Upper lobe of left lung (tissue), 6 donors: ENCODE results near the gene CLIP4. TPM values are rescaled to one million over a fixed set of nuclear protein-coding genes. Genes with fewer than 3 reads are reported as not detected.

Source experiments
- ATAC-seq, 2 donors: fragments of 200-7000 bp; cut with Tn5 transposase; one replicate each; pipeline ENCODE4 v1.9.1; 2022; ENCODE audit warnings: mild to moderate bottlenecking in 2 of 2, moderate library complexity in 2 of 2; ENCODE audit not compliant: low FRiP score in 2 of 2
- DNase-seq, 2 donors: peaks; one replicate each; pipeline ENCODE4 v3.0.0-alpha.2; 2019 to 2020
- H3K27ac ChIP-seq, 4 donors: fragments of 200-600 bp; sonication (generic); one replicate each; pipeline ENCODE4 v1.5.1; 2016 to 2019
- H3K27me3 ChIP-seq, 4 donors: fragments of 200-600 bp; sonication (generic); one replicate each; pipeline ENCODE4 v1.5.1; 2017 to 2019
- H3K36me3 ChIP-seq, 4 donors: fragments of 200-600 bp; sonication (generic); one replicate each; pipeline ENCODE4 v1.5.1; 2016 to 2019
- H3K4me1 ChIP-seq, 4 donors: fragments of 200-600 bp; sonication (generic); one replicate each; pipeline ENCODE4 v1.5.1; 2018 to 2019
- H3K4me3 ChIP-seq, 4 donors: fragments of 200-600 bp; sonication (generic); one replicate each; pipeline ENCODE4 v1.5.1; 2017 to 2019; ENCODE audit warnings: mild to moderate bottlenecking in 2 of 4, moderate library complexity in 1 of 4
- H3K9me3 ChIP-seq, 4 donors: fragments of 200-600 bp; sonication (generic); one replicate each; pipeline ENCODE4 v1.5.1; 2018 to 2019
- EP300 ChIP-seq, 4 donors: sonication (generic); formaldehyde crosslinking; IDR thresholded peaks; one replicate each; pipeline ENCODE4 v1.5.1; 2017; ENCODE audit warnings: antibody characterized with exemption in 4 of 4, control low read depth in 2 of 4
- POLR2A ChIP-seq, 4 donors: fragments of 450-650 bp; IDR thresholded peaks; one replicate each; pipeline ENCODE4 v1.5.1; 2016 to 2017; ENCODE audit warnings: antibody characterized with exemption in 4 of 4, mild to moderate bottlenecking in 2 of 4
- POLR2AphosphoS5 ChIP-seq, 2 donors: sonication (generic); formaldehyde crosslinking; IDR thresholded peaks; one replicate each; pipeline ENCODE4 v1.5.1; 2017; ENCODE audit warnings: antibody characterized with exemption in 2 of 2
- WGBS, 2 donors: methylation state at CpG; one replicate each; pipeline ENCODE4 v1.1.5; 2017 to 2018; 5-methylcytosine and 5-hydroxymethylcytosine counted together
- total RNA-seq, 6 donors: library from RNA; depleted of rRNA in 4 of 6; stranded (reverse); fragments of >200 nt in 4 of 6; gene quantifications; one replicate each; pipeline versions ENCODE4 v1.1.0 to v1.2.1, GENCODE V29; 2016 to 2021
- TF ChIP-seq, protein P1 (sequence below), 6 experiments: fragments of 450-650 bp in 4 of 6; fragments of 200-600 bp in 2 of 6; sonication (generic) in 2 of 6; IDR thresholded peaks; one replicate each; pipeline ENCODE4 v1.5.1; 2016 to 2019; ENCODE audit warnings: antibody characterized with exemption in 6 of 6
- donor health status: DM: no; HTN: no; CAD: no; lungs with moderate emphysema.
- donor health status: DM: no; HTN: yes; CAD: no; lungs with severe emphysema.

CLIP4 gene
- total RNA-seq, 6 donors from 2014 or later = 46.0 to 104 (median 69.5) TPM

DNA sequence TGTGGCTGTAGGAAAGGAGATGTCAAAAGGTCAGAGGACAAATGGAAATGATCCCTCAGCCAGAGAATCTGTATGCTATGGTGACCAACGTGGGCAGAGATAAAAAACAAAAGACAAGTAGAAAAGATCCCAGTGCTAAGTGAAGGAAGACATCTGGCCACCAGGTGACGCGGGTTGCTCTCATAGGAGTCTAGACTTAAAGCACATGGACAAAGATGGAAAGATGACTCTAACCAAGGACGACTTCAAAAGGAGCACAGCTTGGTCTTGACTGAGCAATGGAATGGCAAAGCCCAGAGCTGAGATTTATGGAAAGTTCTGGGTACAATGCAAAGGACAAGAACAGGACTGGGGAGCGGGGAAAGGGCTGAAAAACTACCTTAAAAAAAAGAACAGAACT is 96.8 kb downstream of the CLIP4 start:
- no peak for DNase-seq
- Histone ChIP-seq H3K4me3 (no peak overlapping the region), H3K36me3 (no peaks in the 10 kb centered on the region), H3K4me1 (no peaks in the 10 kb centered on the region), H3K27ac (no peak overlapping the region), H3K9me3 (no peaks in the 10 kb centered on the region), H3K27me3 (no peaks in the 10 kb centered on the region)
- 64 to 78% methylated on average over 5 of the region's 5 CpGs for WGBS, 2 donors
- TF ChIP-seq, protein P1, sequence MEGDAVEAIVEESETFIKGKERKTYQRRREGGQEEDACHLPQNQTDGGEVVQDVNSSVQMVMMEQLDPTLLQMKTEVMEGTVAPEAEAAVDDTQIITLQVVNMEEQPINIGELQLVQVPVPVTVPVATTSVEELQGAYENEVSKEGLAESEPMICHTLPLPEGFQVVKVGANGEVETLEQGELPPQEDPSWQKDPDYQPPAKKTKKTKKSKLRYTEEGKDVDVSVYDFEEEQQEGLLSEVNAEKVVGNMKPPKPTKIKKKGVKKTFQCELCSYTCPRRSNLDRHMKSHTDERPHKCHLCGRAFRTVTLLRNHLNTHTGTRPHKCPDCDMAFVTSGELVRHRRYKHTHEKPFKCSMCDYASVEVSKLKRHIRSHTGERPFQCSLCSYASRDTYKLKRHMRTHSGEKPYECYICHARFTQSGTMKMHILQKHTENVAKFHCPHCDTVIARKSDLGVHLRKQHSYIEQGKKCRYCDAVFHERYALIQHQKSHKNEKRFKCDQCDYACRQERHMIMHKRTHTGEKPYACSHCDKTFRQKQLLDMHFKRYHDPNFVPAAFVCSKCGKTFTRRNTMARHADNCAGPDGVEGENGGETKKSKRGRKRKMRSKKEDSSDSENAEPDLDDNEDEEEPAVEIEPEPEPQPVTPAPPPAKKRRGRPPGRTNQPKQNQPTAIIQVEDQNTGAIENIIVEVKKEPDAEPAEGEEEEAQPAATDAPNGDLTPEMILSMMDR (IDR thresholded peaks at IDR 0.05) = no peak
- TF ChIP-seq POLR2A (IDR thresholded peaks at IDR 0.05) (no peak), POLR2AphosphoS5 (IDR thresholded peaks at IDR 0.05) (no peak), EP300 (IDR thresholded peaks at IDR 0.05) (no peak)
- ATAC-seq = no peak

DNA sequence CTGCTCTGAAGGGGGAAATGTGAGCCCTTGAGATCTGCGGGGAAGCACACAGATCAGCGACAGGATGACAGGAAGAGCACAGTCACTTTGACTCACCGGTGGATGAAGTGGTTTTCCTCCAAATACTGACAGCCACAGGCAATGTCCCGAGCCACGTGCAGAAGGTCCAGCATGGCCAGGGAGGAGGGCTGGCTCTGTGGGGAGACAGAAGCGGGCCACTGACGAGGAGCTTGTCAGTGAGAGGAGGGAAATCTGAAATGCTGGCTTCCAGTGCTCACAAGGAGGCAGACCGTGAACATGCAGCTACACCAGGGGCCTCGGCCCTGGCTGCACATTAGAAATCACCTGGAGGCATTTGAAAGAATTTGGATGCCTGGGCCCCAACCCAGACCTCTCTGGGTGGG is 98.7 kb downstream of the CLIP4 start:
- no peak for TF ChIP-seq POLR2AphosphoS5 (IDR thresholded peaks at IDR 0.05)
- TF ChIP-seq, protein P1 (IDR thresholded peaks at IDR 0.05) = no peak
- TF ChIP-seq EP300 (IDR thresholded peaks at IDR 0.05) = no peak
- no peak for TF ChIP-seq POLR2A (IDR thresholded peaks at IDR 0.05)
- WGBS, 2 donors = 28 to 32% methylated on average over 9 of the region's 9 CpGs
- no peak for ATAC-seq
- H3K36me3 ChIP-seq = no peaks in the 10 kb centered on the region
- no peaks in the 10 kb centered on the region for H3K27me3 ChIP-seq
- H3K4me3 ChIP-seq = no peak overlapping the region
- peak in 1 of 2 donors; percentile 10 for DNase-seq
- no peaks in the 10 kb centered on the region for H3K4me1 ChIP-seq
- H3K27ac ChIP-seq = no peak overlapping the region
- no peaks in the 10 kb centered on the region for H3K9me3 ChIP-seq

DNA sequence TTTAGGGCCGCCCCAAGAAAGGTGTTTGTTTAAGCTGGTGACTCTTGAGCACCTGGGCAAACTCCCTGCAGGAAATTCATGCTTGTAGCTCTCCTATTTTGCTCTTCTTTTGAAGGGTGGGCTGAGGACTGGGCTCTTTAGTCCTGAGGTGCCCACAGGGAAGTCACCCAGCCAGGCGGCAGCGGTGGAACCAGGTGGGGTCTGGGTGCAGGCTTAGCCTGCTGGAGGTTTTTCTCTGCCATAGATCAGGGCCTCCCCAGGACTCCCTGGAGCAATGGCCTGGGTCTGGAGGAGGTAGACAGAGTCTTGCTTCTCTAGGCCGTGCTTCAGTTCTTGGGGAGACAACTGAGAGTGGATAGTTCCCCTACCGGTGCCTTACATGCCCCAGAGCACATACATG is 99.9 kb downstream of the CLIP4 start:
- no peaks in the 10 kb centered on the region for H3K4me1 ChIP-seq
- no peaks in the 10 kb centered on the region for H3K27me3 ChIP-seq
- peak in 1 of 2 donors; percentile 14 for DNase-seq
- ATAC-seq = no peak
- H3K27ac ChIP-seq = no peak overlapping the region
- WGBS, 2 donors = 80 to 81% methylated on average over 3 to 5 of the region's 5 CpGs
- H3K4me3 ChIP-seq = no peak overlapping the region
- no peaks in the 10 kb centered on the region for H3K36me3 ChIP-seq
- TF ChIP-seq, protein P1 (IDR thresholded peaks at IDR 0.05) = no peak
- no peak for TF ChIP-seq POLR2AphosphoS5 (IDR thresholded peaks at IDR 0.05)
- TF ChIP-seq EP300 (IDR thresholded peaks at IDR 0.05) = no peak
- TF ChIP-seq POLR2A (IDR thresholded peaks at IDR 0.05) = no peak
- H3K9me3 ChIP-seq = no peaks in the 10 kb centered on the region

DNA sequence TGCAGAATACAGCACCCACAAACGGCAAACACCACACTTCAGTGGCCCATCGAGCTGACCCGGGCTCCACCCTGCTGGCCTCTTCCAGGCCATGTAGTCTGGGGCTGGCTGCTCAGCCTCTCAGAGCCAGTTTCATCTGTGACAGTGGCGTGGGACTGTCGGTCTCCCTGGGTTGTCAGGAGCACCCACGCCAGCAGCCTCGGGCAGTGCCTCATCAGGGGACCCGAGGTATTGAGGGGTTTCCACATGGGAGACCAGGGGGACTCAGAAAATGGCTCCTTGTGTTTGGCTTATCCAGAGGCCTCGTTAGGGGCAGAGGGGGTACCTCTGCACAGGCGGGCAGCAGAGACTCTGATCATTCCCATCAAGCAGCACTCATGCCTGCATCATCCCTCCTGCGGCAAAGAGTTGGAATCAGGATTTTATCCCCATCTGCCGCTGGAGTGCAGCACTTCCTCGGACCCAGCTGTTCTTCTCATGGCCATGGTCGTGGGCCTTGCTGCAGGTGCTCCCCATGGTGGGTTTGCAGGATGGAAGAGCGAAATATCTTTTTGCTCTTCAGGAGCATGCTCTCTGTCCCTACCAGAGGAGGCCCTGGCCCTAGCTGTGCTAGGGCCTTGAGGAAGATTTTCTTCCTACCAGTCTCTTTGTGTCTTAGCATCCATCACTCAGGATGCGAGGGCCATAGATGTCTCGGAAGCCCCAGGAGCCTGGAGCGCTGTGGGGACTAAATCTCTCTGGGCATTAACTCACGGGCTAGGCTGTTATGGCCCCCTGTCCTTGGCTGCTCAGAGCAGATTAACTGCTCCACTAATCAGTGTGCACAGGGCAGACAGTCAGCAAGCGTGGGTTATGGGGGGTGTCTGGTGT is 100.8 kb downstream of the CLIP4 start:
- ATAC-seq = peak in 1 of 2 donors; percentile 2
- H3K27ac ChIP-seq = no peak overlapping the region
- no peaks in the 10 kb centered on the region for H3K9me3 ChIP-seq
- no peaks in the 10 kb centered on the region for H3K27me3 ChIP-seq
- TF ChIP-seq EP300 (IDR thresholded peaks at IDR 0.05) (no peak), POLR2A (IDR thresholded peaks at IDR 0.05) (no peak), POLR2AphosphoS5 (IDR thresholded peaks at IDR 0.05) (no peak)
- TF ChIP-seq, protein P1 (IDR thresholded peaks at IDR 0.05) = no peak
- 86 to 90% methylated on average over 10 to 20 of the region's 20 CpGs for WGBS, 2 donors
- no peaks in the 10 kb centered on the region for H3K4me1 ChIP-seq
- no peak overlapping the region for H3K4me3 ChIP-seq
- no peaks in the 10 kb centered on the region for H3K36me3 ChIP-seq
- DNase-seq = peak; percentile 14 to 44

DNA sequence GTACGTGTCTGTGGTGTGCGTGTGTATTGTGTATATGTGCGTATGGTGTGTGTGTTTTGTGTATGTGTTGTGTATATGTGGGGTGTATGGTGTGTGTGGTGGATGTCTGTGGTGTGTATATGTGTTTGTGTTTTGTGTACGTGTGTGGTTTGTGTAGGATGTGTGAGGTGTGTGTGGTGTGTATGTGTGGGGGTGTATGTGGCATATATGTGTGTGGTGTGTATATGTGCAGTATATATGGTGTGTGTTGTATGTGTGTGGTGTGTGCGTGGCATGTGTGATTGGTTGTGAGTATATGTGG is 101.3 kb downstream of the CLIP4 start:
- Histone ChIP-seq H3K27me3 (no peaks in the 10 kb centered on the region), H3K9me3 (no peaks in the 10 kb centered on the region), H3K27ac (no peak overlapping the region), H3K4me3 (no peak overlapping the region), H3K36me3 (no peaks in the 10 kb centered on the region), H3K4me1 (no peaks in the 10 kb centered on the region)
- 93 to 96% methylated on average over 5 of the region's 5 CpGs for WGBS, 2 donors
- DNase-seq = peak in 1 of 2 donors; percentile 1
- ATAC-seq = no peak
- TF ChIP-seq POLR2A (IDR thresholded peaks at IDR 0.05) = no peak
- no peak for TF ChIP-seq POLR2AphosphoS5 (IDR thresholded peaks at IDR 0.05)
- TF ChIP-seq, protein P1 (IDR thresholded peaks at IDR 0.05) = no peak
- no peak for TF ChIP-seq EP300 (IDR thresholded peaks at IDR 0.05)
